Measurements from ENCODE around the gene SLC28A2. TPM values are rescaled to one million over a fixed set of nuclear protein-coding genes. Genes with fewer than 3 reads are reported as not detected.
A peak's percentile ranks its signal among the peaks of the same experiment; 100 is the strongest.

The SLC28A2 gene
- total RNA-seq, 1 experiment from 2014 or later, result 0.23 TPM

GRCh38 chr15:45274636-45275380, 22.8 kb downstream of the SLC28A2 start:
- Histone ChIP-seq H3K36me3 (ENCODE audit: control insufficient read depth, insufficient read depth, low read length) (no peaks in the 10 kb centered on the region; the same call in 1 of the 2 replicates), H3K27ac (ENCODE audit: low read length) (no peak overlapping the region), H3K4me1 (ENCODE audit: control insufficient read depth, insufficient read depth, low read length) (peaks cover 10% of the 10 kb centered on the region), H3K4me3 (ENCODE audit: low read depth in 2 of 2, low read length in 2 of 2) (no peak overlapping the region), H3K9me3 (ENCODE audit: control insufficient read depth, insufficient read depth, low read depth, low read length) (no peaks in the 10 kb centered on the region), H3K27me3 (ENCODE audit: control insufficient read depth, insufficient read depth, low read length) (no peaks in the 10 kb centered on the region)
- no TSS peak for BruUV-seq (replicated peaks)
- DNase-seq (ENCODE audit: low read depth, low spot score), result no peak
- intact Hi-C loops (cut with micrococcal nuclease; ENCODE audit: unreplicated experiment), result no loop called here
- in situ Hi-C loops (cut with HindIII; ENCODE audit: low pct_unique_long_range_greater_than_20kb, low sequenced_read_pairs), result no loop called here
- ChIA-PET POLR2A (interaction anchor here (0.6 kb wide), 1 partner anchor 18 kb away, joined by 7 read pairs; no protein-coding TSS in a partner anchor), CTCF (interaction anchor here (0.6 to 1.2 kb wide), 2 partner anchors 77 to 148 kb away, joined by 3 to 4 read pairs; no protein-coding TSS in a partner anchor)
- no peak for TF ChIP-seq TCF7L2 (IDR thresholded peaks at IDR 0.05; ENCODE audit: low read depth, low read length)
- TF ChIP-seq, protein P1, sequence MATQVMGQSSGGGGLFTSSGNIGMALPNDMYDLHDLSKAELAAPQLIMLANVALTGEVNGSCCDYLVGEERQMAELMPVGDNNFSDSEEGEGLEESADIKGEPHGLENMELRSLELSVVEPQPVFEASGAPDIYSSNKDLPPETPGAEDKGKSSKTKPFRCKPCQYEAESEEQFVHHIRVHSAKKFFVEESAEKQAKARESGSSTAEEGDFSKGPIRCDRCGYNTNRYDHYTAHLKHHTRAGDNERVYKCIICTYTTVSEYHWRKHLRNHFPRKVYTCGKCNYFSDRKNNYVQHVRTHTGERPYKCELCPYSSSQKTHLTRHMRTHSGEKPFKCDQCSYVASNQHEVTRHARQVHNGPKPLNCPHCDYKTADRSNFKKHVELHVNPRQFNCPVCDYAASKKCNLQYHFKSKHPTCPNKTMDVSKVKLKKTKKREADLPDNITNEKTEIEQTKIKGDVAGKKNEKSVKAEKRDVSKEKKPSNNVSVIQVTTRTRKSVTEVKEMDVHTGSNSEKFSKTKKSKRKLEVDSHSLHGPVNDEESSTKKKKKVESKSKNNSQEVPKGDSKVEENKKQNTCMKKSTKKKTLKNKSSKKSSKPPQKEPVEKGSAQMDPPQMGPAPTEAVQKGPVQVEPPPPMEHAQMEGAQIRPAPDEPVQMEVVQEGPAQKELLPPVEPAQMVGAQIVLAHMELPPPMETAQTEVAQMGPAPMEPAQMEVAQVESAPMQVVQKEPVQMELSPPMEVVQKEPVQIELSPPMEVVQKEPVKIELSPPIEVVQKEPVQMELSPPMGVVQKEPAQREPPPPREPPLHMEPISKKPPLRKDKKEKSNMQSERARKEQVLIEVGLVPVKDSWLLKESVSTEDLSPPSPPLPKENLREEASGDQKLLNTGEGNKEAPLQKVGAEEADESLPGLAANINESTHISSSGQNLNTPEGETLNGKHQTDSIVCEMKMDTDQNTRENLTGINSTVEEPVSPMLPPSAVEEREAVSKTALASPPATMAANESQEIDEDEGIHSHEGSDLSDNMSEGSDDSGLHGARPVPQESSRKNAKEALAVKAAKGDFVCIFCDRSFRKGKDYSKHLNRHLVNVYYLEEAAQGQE (IDR thresholded peaks at IDR 0.05; ENCODE audit: insufficient read depth in 1 of 2, low read depth in 2 of 2, low read length in 1 of 2), result no peak
- no peak for ATAC-seq

GRCh38 chr15:45276831-45277230, 24.8 kb downstream of the SLC28A2 start:
- no peaks in the 10 kb centered on the region for H3K9me3 ChIP-seq (ENCODE audit: control insufficient read depth, insufficient read depth, low read depth, low read length)
- no peaks in the 10 kb centered on the region for H3K27me3 ChIP-seq (ENCODE audit: control insufficient read depth, insufficient read depth, low read length)
- TF ChIP-seq TCF7L2 (IDR thresholded peaks at IDR 0.05; ENCODE audit: low read depth, low read length), result no peak
- TF ChIP-seq, protein P2, sequence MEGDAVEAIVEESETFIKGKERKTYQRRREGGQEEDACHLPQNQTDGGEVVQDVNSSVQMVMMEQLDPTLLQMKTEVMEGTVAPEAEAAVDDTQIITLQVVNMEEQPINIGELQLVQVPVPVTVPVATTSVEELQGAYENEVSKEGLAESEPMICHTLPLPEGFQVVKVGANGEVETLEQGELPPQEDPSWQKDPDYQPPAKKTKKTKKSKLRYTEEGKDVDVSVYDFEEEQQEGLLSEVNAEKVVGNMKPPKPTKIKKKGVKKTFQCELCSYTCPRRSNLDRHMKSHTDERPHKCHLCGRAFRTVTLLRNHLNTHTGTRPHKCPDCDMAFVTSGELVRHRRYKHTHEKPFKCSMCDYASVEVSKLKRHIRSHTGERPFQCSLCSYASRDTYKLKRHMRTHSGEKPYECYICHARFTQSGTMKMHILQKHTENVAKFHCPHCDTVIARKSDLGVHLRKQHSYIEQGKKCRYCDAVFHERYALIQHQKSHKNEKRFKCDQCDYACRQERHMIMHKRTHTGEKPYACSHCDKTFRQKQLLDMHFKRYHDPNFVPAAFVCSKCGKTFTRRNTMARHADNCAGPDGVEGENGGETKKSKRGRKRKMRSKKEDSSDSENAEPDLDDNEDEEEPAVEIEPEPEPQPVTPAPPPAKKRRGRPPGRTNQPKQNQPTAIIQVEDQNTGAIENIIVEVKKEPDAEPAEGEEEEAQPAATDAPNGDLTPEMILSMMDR (IDR thresholded peaks at IDR 0.05), result peak; percentile 64; the same call in 1 of the 2 replicates
- no peak overlapping the region for H3K4me3 ChIP-seq (ENCODE audit: low read depth in 2 of 2, low read length in 2 of 2)
- in situ Hi-C loops (cut with HindIII; ENCODE audit: low pct_unique_long_range_greater_than_20kb, low sequenced_read_pairs) (no loop called here), intact Hi-C loops (cut with micrococcal nuclease; ENCODE audit: unreplicated experiment) (no loop called here)
- ATAC-seq (no peak), DNase-seq (ENCODE audit: low read depth, low spot score) (no peak)
- CTCF ChIA-PET, result interaction anchor here (0.6 to 1.4 kb wide), 3 partner anchors 59 to 101 kb away, joined by 3 to 5 read pairs (median 4); no protein-coding TSS in a partner anchor
- H3K27ac ChIP-seq (ENCODE audit: low read length), result no peak overlapping the region
- no TSS peak for BruUV-seq (replicated peaks)
- H3K36me3 ChIP-seq (ENCODE audit: control insufficient read depth, insufficient read depth, low read length), result no peaks in the 10 kb centered on the region; the same call in 1 of the 2 replicates
- POLR2A ChIA-PET, result interaction anchor here (0.6 kb wide), 1 partner anchor 313 kb away, joined by 8 read pairs; no protein-coding TSS in a partner anchor
- H3K4me1 ChIP-seq (ENCODE audit: control insufficient read depth, insufficient read depth, low read length), result peaks cover 13% of the 10 kb centered on the region

DNA sequence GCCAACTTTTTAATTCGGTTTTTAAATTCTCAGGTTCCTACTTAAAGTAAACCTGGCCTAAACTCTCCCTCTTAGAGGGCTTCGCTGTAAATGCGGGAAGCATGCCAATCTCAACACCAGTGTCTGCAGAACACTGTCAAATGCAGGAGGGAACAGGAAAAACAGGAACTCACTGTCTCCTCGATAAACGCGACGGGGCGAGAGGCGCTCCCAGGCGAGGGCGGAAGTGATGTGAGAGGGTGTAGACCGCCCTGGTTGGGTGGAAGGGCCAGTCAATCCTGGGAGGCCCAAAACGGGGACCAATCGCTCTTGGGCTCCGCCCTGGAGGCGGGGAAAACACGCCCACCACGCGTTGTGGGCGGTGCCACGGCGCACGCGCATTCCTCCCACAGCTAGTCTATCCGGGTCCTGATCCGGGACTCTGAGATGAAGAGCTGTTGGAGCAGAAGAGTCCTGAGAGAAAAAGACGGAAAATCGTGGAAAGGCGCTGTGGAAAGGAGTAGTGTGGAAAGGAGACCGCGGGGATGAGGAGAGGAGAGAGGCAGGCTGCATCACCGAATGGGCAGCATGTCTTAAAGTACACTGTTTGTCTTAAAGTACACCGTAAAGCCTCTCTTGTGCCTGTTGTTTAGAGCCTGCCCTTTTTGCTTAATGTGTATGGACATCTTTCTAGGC, 27.1 kb downstream of the SLC28A2 start:
- TF ChIP-seq TCF7L2 (IDR thresholded peaks at IDR 0.05; ENCODE audit: low read depth, low read length) (no peak), SIN3A (IDR thresholded peaks at IDR 0.05; ENCODE audit: borderline replicate concordance, insufficient read depth, low read depth, low read length) (no peak; the same call in 1 of the 2 replicates), POLR2AphosphoS5 (IDR thresholded peaks at IDR 0.05; ENCODE audit: low read depth, low read length) (peak; percentile 96)
- TF ChIP-seq, protein P2 (IDR thresholded peaks at IDR 0.05), result no peak
- TF ChIP-seq, protein P1 (IDR thresholded peaks at IDR 0.05; ENCODE audit: insufficient read depth in 1 of 2, low read depth in 2 of 2, low read length in 1 of 2), result no peak
- peak; percentile 97 for DNase-seq (ENCODE audit: low read depth, low spot score)
- H3K27ac ChIP-seq (ENCODE audit: low read length), result peak overlapping the region; percentile 94
- H3K4me3 ChIP-seq (ENCODE audit: low read depth in 2 of 2, low read length in 2 of 2), result peak overlapping the region; percentile 82 to 97
- H3K36me3 ChIP-seq (ENCODE audit: control insufficient read depth, insufficient read depth, low read length), result no peaks in the 10 kb centered on the region; the same call in 1 of the 2 replicates
- H3K9me3 ChIP-seq (ENCODE audit: control insufficient read depth, insufficient read depth, low read depth, low read length), result no peaks in the 10 kb centered on the region
- BruUV-seq (replicated peaks), result no TSS peak
- H3K27me3 ChIP-seq (ENCODE audit: control insufficient read depth, insufficient read depth, low read length), result no peaks in the 10 kb centered on the region
- ChIA-PET POLR2A (no interaction called here), CTCF (interaction anchor here (0.8 to 1.2 kb wide), 4 partner anchors 15 to 161 kb away, joined by 3 to 4 read pairs (median 4); a partner anchor contains a TSS)
- peak; percentile 100 for ATAC-seq
- in situ Hi-C loops (cut with HindIII; ENCODE audit: low pct_unique_long_range_greater_than_20kb, low sequenced_read_pairs) (no loop called here), intact Hi-C loops (cut with micrococcal nuclease; ENCODE audit: unreplicated experiment) (no loop called here)
- H3K4me1 ChIP-seq (ENCODE audit: control insufficient read depth, insufficient read depth, low read length), result peaks cover 13% of the 10 kb centered on the region
